GM21576 (cell line): Measurements from ENCODE around the gene ZNF783.
"Not testable (repeated sequence)": the region's sequence is repeated elsewhere in the genome, so short reads cannot be mapped to it uniquely, and the experiment has no call there.

Source experiments
- ATAC-seq: cut with Tn5 transposase; IDR thresholded peaks from one replicate; pipeline ENCODE4 v1.9.1; 2021; ENCODE audit warnings: mild to moderate bottlenecking, moderate library complexity; ENCODE audit not compliant: unreplicated experiment

The ZNF783 gene

DNA sequence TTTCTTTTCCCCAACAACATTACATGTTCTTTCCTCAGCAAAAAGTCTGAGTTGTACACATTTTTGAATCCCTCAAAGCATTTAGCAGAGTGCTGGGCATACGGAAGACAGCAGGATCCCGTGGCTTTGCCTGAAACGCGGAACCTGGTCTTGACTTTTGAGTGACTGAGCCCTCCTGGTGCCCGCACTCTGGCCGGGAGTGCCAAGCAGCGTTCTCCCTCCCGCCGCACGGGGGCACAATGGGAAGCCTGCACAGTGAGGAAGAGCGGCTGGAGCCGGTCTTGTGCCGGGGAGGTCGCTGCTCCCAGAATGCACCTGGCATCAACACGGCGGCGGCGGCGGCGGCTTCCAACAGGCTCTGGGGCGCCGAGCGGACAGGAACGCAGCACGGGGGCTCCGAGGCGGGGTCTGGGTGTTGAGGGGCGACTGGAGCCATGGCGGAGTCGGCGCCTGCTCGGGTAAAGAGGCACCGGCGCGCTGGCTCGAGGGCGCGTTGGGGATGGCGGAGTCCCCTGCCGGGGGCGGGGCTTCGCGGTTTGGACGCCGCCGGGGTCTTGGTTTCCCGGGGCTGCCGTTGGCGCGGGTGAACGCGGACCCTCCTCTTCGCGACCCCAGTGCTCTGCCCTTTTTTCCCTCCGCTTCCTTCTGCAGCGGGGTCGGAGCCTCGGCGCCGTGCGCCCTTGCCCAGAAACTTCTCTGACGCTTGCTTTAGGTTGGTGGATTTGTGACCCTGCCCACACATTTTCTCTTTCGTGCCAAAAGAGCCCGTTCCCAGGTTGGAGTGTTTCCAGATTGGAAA, 22.5 kb upstream of the ZNF783 start, which contains the start of gene ZNF212:
TSS of gene ZNF212 (plus strand) at position 307 of the 799 bp plus-strand sequence. CDS start at position 435, 128 bp downstream.
- peak; percentile 99 for ATAC-seq

DNA sequence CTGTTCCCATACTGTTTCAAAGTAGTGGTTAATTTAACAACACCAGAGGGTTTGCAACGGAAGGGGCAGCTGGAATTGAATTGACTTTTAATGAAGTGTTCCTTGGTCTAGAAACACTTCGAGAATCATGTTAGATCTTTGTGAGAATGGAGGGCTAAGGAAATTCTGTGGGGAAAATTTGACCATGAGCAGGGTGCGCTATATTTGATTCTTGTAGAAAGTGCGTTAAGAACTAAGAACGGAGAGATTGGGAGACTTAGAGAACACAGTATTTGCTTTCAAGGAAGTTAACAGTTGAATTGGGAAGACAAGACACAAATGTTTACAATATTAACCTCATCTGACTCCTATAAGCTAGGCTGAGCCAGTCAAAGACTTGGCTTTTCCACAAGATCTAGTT, 21.4 kb upstream of the ZNF783 start:
- ATAC-seq: no peak

DNA sequence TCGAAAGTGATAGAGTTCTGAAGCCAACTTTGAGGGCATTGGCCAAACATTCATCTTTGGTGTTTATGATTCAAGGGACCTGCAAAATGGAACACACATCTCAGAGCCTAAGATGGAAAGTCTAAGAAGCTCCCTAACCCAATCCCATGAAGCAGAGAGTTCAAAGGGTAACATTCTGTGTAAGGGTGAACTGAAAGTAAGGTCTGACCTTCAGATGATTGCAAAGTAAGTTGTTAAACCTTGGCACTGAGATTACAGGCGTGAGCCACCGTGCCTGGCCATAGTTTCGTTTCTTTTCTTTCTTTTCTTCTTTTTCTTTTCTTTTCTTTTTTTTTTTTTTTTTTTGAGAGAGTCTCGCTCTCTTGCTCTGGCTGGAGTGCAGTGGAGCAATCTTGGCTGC, 20.3 kb upstream of the ZNF783 start:
- no peak for ATAC-seq

DNA sequence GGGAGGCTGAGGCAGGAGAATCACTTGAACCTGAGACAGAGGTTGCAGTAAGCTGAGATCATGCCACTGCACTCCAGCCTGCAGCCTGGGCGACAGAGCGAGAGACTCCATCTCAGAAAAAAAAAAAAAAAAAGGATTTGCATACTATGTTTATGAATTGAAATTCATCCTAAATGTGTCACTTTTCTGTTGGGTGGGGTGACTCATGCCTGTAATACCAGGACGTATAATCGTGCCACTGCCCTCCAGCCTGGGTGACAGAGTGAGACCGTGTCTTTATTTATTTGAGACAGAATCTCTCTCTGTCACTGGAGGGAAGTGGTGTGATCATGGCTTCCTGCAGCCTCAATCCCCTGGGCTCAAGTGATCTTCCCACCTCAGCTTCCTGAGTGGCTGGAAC, 16.8 kb upstream of the ZNF783 start:
- ATAC-seq: peak; percentile 53

DNA sequence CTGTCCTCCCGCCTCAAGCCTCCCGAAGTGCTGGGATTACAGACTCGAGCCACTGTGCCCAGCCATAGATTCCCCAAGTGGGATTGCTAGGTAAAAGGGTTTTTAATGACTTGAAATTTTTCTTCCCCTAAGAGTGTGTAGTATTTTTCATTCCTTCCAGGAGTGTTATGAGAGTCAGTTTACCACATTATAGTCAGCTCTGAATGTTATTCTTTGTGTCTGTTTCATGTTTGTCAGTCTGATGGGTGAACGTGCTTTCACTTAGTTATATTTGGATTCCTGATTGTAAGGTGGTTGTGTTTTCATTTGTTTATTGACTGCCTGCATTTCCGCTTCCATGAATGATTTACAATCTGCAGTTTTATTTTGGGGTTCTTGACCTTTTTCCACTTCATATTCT, 16.3 kb upstream of the ZNF783 start:
- ATAC-seq: no peak

DNA sequence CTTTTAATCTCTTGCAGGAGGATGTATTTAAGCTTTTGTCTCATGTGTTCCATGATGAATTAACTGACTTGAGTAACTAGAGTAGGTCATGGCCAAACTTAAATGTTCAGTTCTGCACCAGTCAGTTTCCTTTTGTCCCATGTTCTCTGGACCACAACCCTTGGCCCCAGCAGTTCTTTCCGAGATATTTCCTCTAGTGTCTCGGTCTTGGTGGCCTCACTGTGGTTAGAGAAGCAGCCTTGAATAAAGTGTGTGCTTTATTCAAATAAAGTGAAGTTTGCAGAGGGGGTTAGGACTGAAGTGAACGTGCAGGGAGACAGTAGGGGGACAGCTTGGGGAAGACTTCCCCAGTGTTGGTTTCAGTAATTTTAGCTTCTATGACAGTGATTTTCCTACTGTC, 13.2 kb upstream of the ZNF783 start:
- ATAC-seq: no peak

DNA sequence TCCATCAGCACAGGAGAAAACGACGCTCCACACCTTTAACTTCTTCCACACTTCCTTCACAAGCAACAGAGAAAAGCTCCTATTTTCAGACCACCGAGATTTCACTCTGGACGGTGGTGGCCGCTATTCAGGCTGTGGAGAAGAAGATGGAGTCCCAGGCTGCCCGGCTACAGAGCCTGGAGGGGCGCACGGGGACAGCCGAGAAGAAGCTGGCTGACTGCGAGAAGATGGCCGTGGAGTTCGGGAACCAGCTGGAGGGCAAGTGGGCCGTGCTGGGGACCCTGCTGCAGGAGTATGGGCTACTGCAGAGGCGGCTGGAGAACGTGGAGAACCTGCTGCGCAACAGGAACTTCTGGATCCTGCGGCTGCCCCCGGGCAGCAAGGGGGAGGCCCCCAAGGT, 11.8 kb upstream of the ZNF783 start:
- not testable (repeated sequence) for ATAC-seq

DNA sequence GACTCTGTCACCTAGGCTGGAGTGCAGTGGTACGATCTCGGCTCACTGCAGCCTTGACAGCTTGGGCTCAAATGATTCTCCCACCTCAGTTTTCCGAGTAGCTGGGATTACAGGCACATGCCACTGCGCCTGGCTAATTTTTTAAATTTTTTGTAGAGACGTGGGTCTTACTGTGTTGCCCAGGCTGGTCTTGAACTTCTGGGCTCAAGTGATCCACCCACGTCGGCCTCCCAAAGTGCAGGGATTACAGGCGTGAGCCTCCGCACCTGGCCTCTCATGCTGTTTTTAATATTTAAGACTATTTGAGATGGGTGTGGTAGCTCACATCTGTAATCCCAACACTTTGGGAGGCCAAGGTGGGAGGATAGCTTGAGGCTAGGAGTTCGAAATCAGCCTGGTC, 10.5 kb upstream of the ZNF783 start:
- not testable (repeated sequence) for ATAC-seq

DNA sequence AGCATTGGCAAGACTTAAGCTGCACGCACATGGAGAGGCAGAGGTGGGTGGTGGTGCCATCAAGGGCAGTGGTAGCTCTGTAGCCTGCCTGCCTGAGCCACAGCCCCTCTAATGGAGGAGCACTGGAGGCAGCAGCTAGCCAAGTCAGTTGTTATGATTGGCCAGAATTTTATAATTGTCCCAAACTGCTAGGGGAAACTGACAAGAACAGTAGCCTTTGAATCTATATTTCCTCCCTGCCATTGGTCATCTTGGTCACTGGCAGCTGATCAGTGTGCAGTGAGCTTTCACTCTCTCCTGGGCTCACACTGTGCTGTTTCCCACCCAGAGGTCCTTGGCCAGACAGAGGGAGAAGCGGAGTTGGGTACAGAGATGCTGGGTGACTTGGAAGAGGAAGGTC, 9.6 kb upstream of the ZNF783 start:
- no peak for ATAC-seq

DNA sequence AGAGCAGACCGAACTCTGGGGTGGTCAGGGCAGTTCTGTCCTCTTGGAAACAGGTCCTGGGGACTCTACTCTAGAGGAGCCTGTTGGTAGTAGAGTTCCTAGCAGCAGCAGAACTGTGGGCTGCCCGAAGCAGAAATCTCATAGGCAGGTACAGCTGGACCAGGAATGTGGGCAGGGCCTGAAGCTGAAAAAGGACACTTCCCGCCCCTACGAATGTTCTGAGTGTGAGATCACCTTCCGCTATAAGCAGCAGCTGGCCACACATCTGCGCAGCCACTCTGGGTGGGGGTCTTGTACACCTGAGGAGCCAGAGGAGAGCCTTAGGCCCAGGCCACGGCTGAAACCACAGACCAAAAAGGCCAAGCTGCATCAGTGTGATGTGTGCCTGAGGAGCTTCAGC, 8.3 kb upstream of the ZNF783 start:
- ATAC-seq: no peak

DNA sequence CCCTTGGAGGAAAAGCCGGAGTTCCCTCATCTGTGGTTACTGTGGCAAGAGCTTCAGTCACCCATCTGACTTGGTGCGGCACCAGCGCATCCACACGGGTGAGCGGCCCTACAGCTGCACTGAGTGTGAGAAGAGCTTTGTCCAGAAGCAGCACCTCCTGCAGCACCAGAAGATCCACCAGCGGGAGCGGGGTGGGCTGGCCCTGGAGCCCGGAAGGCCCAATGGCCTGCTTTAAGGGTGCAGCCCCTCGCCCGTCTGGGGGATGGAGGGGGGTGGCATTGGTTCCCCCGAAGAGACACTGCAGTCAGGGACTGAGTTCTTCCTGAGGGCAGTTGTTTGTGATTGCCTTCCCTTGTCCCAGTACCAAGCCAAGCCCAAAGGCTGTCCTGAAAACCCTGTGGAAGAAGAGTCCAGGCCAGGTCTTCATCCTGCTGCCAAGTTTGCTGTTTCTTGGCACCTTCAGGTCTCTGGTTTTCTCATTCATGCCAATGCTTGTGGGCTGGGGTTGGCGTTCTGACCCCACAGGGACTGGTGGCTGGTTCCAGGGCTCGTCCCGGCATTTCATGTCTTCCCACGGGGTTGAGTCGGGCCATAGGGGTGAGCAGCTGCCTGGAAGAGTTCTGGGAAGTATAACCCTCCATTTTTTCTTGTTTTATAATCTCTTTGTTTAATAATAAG, 7.7 kb upstream of the ZNF783 start:
- no peak for ATAC-seq

DNA sequence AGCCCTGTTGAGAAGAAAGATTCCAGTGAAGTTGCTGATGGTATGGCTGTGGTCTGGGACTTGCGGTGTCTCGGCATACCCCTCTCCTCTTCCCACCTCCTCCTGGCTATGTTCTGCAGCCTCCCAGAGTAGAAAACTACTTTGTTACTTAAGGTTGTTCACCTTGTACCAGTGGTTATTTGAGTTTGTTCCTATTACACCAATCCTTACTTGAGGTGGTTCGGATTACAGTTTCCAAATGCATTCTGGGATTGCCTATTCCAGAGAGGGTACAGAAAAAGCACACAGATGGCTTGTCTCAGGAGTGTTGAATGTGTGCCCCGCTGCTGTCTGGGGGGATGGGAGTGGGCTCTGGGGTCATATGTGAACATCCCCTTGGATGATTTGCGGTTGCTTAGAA, 6.8 kb upstream of the ZNF783 start:
- no peak for ATAC-seq

DNA sequence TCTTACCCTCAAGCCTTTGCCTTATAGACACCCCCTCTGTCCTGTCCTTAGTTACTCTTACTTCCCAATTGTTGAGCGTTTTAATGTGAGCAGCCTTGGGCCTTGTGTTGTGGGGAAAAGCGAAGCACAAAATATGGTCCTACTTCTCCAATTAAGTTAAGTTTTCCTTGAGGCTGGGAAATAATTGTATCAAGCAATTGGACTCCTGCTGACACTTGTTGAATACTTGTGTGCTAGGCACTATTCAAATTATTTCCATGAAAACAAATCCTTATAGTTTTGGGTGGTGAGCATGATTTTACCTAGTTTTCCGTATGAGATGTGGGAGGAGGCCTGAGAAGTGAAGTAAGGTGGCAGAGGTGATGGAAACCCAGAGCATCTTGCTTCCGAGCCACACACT, 5.4 kb upstream of the ZNF783 start:
- no peak for ATAC-seq

DNA sequence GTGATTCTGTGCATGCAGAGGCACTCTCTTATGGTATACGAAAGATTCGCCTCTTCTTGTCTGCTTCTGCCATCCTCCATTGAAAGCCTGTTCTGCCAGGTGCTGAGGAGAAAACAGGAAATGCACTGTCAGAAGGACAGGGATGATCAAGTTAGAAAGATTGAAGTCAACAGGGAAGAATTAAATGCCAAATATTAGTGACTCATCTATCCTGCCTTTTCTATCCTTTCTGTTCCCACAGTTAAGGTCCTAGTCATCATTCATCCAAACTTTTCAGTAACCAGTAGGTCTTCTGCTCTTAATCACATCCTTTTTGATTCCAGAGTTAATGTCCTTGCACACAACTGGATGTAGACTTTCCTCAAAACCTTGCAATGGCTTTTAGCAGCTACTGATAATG, 4.8 kb upstream of the ZNF783 start:
- no peak for ATAC-seq

DNA sequence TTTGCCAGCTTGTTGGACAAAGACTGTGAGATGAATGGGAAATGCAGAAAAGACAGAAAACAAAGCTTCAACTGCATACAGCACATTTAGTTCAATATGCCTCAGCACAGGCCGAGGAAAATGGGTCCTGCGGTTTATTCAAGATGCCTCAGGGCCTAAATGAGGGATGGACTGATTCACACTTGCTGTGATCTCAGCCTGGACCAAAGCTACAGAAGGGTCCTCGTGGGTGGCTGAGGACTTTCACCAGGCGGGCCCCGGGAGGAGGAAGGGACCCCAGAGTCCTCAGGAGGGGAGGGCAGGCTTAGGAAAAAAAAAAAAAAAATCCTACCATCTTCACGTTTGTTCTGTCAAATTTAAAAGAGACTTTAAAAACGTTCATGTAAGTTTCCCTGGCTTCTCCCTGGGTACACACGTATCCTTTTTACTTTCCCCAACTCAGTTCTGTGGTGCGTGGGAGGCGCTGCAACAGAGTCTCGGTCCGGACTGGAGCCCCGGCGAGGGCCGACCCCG, 624 bp upstream of the ZNF783 start:
- ATAC-seq: peak; percentile 14

DNA sequence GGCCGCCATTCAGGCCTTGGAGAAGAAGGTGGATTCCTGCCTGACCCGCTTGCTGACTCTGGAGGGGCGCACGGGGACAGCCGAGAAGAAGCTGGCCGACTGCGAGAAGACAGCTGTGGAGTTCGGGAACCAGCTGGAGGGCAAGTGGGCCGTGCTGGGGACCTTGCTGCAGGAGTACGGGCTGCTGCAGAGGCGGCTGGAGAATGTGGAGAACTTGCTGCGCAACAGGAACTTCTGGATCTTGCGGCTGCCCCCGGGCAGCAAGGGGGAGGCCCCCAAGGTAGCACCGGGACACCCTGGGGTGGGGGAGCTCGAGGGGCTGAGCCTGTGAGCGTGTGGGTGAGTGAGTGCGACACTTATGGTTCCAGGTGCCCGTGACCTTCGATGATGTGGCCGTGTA, 4.5 kb downstream of the ZNF783 start:
- no peak for ATAC-seq

DNA sequence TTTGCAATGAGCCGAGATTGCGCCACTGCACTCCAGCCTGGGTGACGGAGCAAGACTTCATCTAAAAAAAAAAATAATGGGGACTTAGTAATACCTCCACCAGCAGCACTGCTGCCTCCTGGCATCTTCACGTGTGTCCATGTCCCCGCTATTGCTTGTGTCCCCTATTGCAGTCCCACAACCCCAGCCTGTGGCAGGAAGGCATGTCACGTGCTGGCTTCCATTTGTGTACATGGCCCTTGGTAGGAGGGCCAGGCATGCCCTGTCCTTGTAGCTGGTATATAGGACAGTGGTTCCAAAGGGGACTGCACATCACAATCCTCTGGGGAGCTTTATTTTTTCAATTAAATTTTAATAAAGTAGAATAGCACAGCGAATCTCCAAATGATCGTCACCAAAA, 5.7 kb downstream of the ZNF783 start:
- no peak for ATAC-seq

DNA sequence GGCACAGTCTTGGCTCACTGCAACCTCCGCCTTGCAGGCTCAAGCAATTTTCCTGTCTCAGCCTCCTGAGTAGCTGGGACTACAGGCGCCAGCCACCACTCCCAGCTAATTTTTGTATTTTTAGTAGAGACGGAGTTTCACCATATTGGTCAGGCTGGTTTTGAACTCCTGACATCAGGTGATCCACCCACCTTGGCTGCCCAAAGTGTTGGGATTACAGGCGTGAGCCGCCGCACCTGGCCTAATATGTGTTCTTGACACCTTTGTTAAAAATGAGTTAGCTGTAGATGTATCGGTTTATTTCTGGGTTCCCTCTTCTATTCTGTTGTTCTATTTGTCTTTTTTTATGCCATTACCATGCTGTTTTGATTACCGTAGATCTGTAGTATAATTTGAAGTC, 12.4 kb downstream of the ZNF783 start:
- ATAC-seq: not testable (repeated sequence)

DNA sequence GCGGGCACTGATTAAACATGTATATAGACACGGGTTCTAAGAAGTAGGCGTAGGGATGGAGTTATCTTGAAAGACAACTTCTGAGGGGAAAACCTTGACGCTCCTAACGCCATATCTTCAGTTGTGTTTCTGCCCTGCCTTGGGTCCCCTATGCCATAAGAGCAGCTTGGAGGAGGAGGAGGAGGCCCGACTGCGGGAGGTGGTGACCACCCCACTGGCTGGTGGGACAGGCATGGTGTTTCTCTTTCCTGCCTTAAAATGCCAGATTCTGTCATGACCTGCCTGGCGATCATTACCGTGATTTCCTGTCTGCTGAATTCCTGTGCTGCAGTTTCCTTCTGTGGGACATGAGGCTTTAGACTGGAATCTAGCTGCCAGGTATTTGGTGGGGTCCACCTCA, 15.9 kb downstream of the ZNF783 start:
- no peak for ATAC-seq

DNA sequence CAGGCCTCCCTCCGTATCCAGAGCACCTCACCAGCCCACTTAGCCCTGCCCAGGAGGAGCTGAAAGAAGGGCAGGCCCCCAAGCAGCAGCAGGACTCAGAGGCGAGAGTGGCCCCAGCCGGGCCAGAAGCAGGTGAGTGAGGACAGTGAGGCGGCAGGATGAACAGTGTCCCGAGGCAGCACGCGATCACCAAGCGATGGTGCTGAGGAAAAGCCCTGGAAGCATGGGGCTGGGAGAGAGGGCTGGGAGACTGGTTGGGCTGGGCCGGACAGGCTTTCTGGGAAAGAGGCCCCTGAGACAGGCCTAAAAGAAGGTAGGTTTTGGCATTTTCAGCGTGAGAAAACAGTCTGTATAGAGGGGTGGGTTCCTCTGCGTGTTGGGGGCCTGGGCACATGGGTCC, 16.4 kb downstream of the ZNF783 start:
- no peak for ATAC-seq

DNA sequence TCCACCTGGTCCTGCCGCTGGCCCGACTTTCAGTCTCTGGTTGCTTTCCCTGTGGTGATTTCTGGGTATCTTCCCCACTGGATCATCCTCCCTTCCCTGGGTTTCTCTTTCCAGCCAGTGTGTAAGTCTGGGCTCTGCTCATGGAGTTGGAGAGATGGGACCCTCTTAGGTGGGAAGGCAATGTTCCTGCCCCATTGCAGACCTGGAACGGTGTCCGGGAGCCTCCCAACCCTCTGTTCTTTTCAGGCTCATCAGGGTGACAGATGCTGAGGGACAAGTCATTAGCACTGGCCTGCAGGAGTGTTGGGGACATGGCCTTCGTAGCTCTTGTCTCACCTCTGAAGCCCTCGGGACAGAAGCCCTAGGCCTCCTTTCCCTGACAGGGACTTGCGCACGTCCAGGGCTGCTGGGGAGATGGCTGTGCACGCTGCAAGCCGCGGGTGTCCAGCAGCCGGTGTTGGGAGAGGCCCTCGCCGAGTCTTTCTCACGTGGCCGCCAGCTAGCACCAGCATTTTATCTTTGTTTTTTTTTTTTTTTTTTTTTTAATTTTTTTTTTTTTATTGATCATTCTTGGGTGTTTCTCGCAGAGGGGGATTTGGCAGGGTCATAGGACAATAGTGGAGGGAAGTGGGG, 17.2 kb downstream of the ZNF783 start:
- ATAC-seq: no peak

DNA sequence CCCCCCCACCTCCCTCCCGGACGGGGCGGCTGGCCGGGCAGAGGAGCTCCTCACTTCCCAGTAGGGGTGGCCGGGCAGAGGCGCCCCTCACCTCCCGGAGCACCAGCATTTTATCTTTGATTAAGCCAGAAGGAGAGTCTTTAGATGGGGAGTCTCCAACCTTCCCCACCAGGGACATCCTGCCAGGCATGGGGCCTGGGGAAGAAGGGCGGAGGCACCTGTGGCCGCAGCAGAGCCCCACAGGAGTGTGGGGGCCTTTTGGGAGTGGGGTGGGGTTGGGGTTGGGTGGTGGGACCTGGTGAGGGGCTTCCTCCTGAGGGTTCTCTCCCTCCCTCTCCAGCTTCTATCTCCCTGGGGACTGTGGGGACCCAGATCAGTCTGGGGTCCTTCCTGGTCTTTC, 18.2 kb downstream of the ZNF783 start:
- ATAC-seq: no peak
